GM08714 (cell line): ENCODE measurements around the gene ASIP.
"Not testable (repeated sequence)": the region's sequence is repeated elsewhere in the genome, so short reads cannot be mapped to it uniquely, and the experiment has no call there.

Source experiments
- H3K4me3 ChIP-seq: fragments of 200-500 bp; sonication (Bioruptor generic); 2 replicates; pipeline ENCODE4 v1.5.1; 2014; ENCODE audit warnings: mild to moderate bottlenecking, low read length, inconsistent platforms
- ZNF274 ChIP-seq: IDR thresholded peaks from 2 replicates; pipeline ENCODE4 v1.6.1; 2012; ENCODE audit warnings: mild to moderate bottlenecking, low read depth, low read length

ASIP gene

GRCh38 chr20:34240693-34241615 lies at the start of gene ASIP:
Gene ASIP (plus strand): TSS chr20:34241423. CDS start chr20:34260375, 18,952 bp downstream.
- no peak within 1 kb of the TSS for H3K4me3 ChIP-seq
- TF ChIP-seq ZNF274: no peak

GRCh38 chr20:34193051-34193450 lies 48.2 kb upstream of the ASIP start:
- no peak overlapping the region for H3K4me3 ChIP-seq
- TF ChIP-seq ZNF274: no peak

- no peak for TF ChIP-seq ZNF274
- no peak overlapping the region for H3K4me3 ChIP-seq
These were observed 42.0 kb upstream of the ASIP start for GRCh38 chr20:34199183-34199582.

GRCh38 chr20:34200023-34200422 lies 41.2 kb upstream of the ASIP start:
- no peak overlapping the region for H3K4me3 ChIP-seq
- TF ChIP-seq ZNF274: no peak

- no peak overlapping the region for H3K4me3 ChIP-seq
- no peak for TF ChIP-seq ZNF274
These were observed 39.7 kb upstream of the ASIP start for GRCh38 chr20:34201531-34201930.

GRCh38 chr20:34205172-34205880 lies 35.9 kb upstream of the ASIP start:
- not testable (repeated sequence) for H3K4me3 ChIP-seq

- no peak for TF ChIP-seq ZNF274
These were observed 32.1 kb upstream of the ASIP start for GRCh38 chr20:34209111-34209510.

GRCh38 chr20:34210271-34210670 lies 31.0 kb upstream of the ASIP start:
- H3K4me3 ChIP-seq: no peak overlapping the region
- no peak for TF ChIP-seq ZNF274

More at GRCh38 chr20:34209111-34209510, 32.1 kb upstream of the ASIP start:
- H3K4me3 ChIP-seq: no peak overlapping the region

- TF ChIP-seq ZNF274: no peak
- H3K4me3 ChIP-seq: no peak overlapping the region
These were observed 29.6 kb upstream of the ASIP start for GRCh38 chr20:34211591-34211990.

GRCh38 chr20:34213213-34213612 lies 28.0 kb upstream of the ASIP start:
- no peak overlapping the region for H3K4me3 ChIP-seq
- TF ChIP-seq ZNF274: no peak

- no peak for TF ChIP-seq ZNF274
- H3K4me3 ChIP-seq: no peak overlapping the region
These were observed 25.4 kb upstream of the ASIP start for GRCh38 chr20:34215711-34216381.

GRCh38 chr20:34216382-34216742 lies 24.9 kb upstream of the ASIP start:
- H3K4me3 ChIP-seq: no peak overlapping the region
- TF ChIP-seq ZNF274: no peak

- no peak for TF ChIP-seq ZNF274
- no peak overlapping the region for H3K4me3 ChIP-seq
These were observed 20.7 kb upstream of the ASIP start for GRCh38 chr20:34220561-34220960.

- no peak overlapping the region for H3K4me3 ChIP-seq
- no peak for TF ChIP-seq ZNF274
These were observed 19.0 kb upstream of the ASIP start for GRCh38 chr20:34222208-34222607.

- not testable (repeated sequence) for H3K4me3 ChIP-seq
These were observed 17.0 kb upstream of the ASIP start for GRCh38 chr20:34224251-34224650.
